ENCODE measurements around the gene ZBTB8A. TPM values are rescaled to one million over a fixed set of nuclear protein-coding genes. Genes with fewer than 3 reads are reported as not detected.
A peak's percentile ranks its signal among the peaks of the same experiment; 100 is the strongest.

ZBTB8A gene
- total and polyA plus RNA-seq, 2 of the 13 experiments (the other 11 are each of a cell fraction or from before 2014, with no cell fraction given), result 1.3 to 3.7 TPM

- TF ChIP-seq, protein P1, sequence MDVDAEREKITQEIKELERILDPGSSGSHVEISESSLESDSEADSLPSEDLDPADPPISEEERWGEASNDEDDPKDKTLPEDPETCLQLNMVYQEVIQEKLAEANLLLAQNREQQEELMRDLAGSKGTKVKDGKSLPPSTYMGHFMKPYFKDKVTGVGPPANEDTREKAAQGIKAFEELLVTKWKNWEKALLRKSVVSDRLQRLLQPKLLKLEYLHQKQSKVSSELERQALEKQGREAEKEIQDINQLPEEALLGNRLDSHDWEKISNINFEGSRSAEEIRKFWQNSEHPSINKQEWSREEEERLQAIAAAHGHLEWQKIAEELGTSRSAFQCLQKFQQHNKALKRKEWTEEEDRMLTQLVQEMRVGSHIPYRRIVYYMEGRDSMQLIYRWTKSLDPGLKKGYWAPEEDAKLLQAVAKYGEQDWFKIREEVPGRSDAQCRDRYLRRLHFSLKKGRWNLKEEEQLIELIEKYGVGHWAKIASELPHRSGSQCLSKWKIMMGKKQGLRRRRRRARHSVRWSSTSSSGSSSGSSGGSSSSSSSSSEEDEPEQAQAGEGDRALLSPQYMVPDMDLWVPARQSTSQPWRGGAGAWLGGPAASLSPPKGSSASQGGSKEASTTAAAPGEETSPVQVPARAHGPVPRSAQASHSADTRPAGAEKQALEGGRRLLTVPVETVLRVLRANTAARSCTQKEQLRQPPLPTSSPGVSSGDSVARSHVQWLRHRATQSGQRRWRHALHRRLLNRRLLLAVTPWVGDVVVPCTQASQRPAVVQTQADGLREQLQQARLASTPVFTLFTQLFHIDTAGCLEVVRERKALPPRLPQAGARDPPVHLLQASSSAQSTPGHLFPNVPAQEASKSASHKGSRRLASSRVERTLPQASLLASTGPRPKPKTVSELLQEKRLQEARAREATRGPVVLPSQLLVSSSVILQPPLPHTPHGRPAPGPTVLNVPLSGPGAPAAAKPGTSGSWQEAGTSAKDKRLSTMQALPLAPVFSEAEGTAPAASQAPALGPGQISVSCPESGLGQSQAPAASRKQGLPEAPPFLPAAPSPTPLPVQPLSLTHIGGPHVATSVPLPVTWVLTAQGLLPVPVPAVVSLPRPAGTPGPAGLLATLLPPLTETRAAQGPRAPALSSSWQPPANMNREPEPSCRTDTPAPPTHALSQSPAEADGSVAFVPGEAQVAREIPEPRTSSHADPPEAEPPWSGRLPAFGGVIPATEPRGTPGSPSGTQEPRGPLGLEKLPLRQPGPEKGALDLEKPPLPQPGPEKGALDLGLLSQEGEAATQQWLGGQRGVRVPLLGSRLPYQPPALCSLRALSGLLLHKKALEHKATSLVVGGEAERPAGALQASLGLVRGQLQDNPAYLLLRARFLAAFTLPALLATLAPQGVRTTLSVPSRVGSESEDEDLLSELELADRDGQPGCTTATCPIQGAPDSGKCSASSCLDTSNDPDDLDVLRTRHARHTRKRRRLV (CRISPR knock-in tag; IDR thresholded peaks at IDR 0.05), result 0 out of 2 replicates have a peak, but pooled peaks have one; percentile 50
- no peak for TF ChIP-seq ZNF274 (CRISPR knock-in tag; IDR thresholded peaks at IDR 0.05)
- TF ChIP-seq ZNF30 (CRISPR knock-in tag; IDR thresholded peaks at IDR 0.05), result no peak
- TF ChIP-seq AGO2 (optimal IDR thresholded peaks at IDR 0.05; ENCODE audit: low read depth, low read length), result peak; percentile 72
- TF ChIP-seq SETDB1 (CRISPR knock-in tag; IDR thresholded peaks at IDR 0.05; ENCODE audit: borderline replicate concordance), result no peak
- TF ChIP-seq, protein P2, sequence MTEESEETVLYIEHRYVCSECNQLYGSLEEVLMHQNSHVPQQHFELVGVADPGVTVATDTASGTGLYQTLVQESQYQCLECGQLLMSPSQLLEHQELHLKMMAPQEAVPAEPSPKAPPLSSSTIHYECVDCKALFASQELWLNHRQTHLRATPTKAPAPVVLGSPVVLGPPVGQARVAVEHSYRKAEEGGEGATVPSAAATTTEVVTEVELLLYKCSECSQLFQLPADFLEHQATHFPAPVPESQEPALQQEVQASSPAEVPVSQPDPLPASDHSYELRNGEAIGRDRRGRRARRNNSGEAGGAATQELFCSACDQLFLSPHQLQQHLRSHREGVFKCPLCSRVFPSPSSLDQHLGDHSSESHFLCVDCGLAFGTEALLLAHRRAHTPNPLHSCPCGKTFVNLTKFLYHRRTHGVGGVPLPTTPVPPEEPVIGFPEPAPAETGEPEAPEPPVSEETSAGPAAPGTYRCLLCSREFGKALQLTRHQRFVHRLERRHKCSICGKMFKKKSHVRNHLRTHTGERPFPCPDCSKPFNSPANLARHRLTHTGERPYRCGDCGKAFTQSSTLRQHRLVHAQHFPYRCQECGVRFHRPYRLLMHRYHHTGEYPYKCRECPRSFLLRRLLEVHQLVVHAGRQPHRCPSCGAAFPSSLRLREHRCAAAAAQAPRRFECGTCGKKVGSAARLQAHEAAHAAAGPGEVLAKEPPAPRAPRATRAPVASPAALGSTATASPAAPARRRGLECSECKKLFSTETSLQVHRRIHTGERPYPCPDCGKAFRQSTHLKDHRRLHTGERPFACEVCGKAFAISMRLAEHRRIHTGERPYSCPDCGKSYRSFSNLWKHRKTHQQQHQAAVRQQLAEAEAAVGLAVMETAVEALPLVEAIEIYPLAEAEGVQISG (CRISPR knock-in tag; IDR thresholded peaks at IDR 0.05), result peak; percentile 54; the same call in 1 of the 2 replicates
- TF ChIP-seq SALL2 (CRISPR knock-in tag; IDR thresholded peaks at IDR 0.05), result no peak
- TF ChIP-seq EP300 (IDR thresholded peaks at IDR 0.05; ENCODE audit: low read depth in 2 of 2, low read length in 2 of 2), result no peak
- TF ChIP-seq EP300 (CRISPR knock-in tag; IDR thresholded peaks at IDR 0.05; ENCODE audit: borderline replicate concordance), result no peak
- TF ChIP-seq KDM5B (CRISPR knock-in tag; IDR thresholded peaks at IDR 0.05; ENCODE audit: borderline replicate concordance), result peak; percentile 29; the same call in 1 of the 2 replicates
- TF ChIP-seq PHF5A (CRISPR knock-in tag; IDR thresholded peaks at IDR 0.05; ENCODE audit: low read depth, unreplicated experiment), result no peak
- peak; percentile 44; the same call in 1 of the 2 replicates for TF ChIP-seq ZMYM3 (CRISPR knock-in tag; IDR thresholded peaks at IDR 0.05)
- TF ChIP-seq, protein P3, sequence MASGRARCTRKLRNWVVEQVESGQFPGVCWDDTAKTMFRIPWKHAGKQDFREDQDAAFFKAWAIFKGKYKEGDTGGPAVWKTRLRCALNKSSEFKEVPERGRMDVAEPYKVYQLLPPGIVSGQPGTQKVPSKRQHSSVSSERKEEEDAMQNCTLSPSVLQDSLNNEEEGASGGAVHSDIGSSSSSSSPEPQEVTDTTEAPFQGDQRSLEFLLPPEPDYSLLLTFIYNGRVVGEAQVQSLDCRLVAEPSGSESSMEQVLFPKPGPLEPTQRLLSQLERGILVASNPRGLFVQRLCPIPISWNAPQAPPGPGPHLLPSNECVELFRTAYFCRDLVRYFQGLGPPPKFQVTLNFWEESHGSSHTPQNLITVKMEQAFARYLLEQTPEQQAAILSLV (CRISPR knock-in tag; IDR thresholded peaks at IDR 0.05; ENCODE audit: borderline replicate concordance), result 0 out of 2 replicates have a peak, but pooled peaks have one; percentile 23
- peak; percentile 75; the same call in 1 of the 2 replicates for TF ChIP-seq TAF1 (CRISPR knock-in tag; IDR thresholded peaks at IDR 0.05)
- TF ChIP-seq KAT2B (IDR thresholded peaks at IDR 0.05; ENCODE audit: borderline replicate concordance, low read depth, low read length), result no peak
- TF ChIP-seq, protein P4, sequence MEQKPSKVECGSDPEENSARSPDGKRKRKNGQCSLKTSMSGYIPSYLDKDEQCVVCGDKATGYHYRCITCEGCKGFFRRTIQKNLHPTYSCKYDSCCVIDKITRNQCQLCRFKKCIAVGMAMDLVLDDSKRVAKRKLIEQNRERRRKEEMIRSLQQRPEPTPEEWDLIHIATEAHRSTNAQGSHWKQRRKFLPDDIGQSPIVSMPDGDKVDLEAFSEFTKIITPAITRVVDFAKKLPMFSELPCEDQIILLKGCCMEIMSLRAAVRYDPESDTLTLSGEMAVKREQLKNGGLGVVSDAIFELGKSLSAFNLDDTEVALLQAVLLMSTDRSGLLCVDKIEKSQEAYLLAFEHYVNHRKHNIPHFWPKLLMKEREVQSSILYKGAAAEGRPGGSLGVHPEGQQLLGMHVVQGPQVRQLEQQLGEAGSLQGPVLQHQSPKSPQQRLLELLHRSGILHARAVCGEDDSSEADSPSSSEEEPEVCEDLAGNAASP (CRISPR knock-in tag; IDR thresholded peaks at IDR 0.05; ENCODE audit: borderline replicate concordance), result peak; percentile 50; the same call in 1 of the 2 replicates
- TF ChIP-seq SATB2 (CRISPR knock-in tag; IDR thresholded peaks at IDR 0.05), result no peak
- TF ChIP-seq ZNF670 (CRISPR knock-in tag; IDR thresholded peaks at IDR 0.05; ENCODE audit: borderline replicate concordance), result no peak; the same call in 1 of the 2 replicates
These were observed 73.1 kb downstream of the ZBTB8A start (continued) for GRCh38 chr1:32612189-32612881.

Data from HepG2 (cell line).